G401 (cell line): ENCODE data around the gene UBR7. TPM values are rescaled to one million over a fixed set of nuclear protein-coding genes. Genes with fewer than 3 reads are reported as not detected.
"Not testable (repeated sequence)": the region's sequence is repeated elsewhere in the genome, so short reads cannot be mapped to it uniquely, and the experiment has no call there.

Experiments used
- DNase-seq: peaks from one replicate; pipeline ENCODE4 v3.0.0-alpha.2; 2015; ENCODE audit warnings: low spot score
- in situ Hi-C: cut with HindIII; loops from 2 replicates; pipeline ENCODE4 v1.10.0; 2016; ENCODE audit warnings: low sequenced_read_pairs, mixed read lengths
- total RNA-seq: library from RNA; depleted of rRNA; stranded (reverse); fragments of >200 nt; shearing (Covaris generic); gene quantifications from 2 replicates; pipeline ENCODE4 v1.2.3, GENCODE V29; 2014

Gene UBR7
- total RNA-seq, 1 experiment from 2014 or later = 31.4 TPM

- in situ Hi-C loops = no loop called here
- DNase-seq = no peak
Measured at GRCh38 chr14:93186466-93186865, 20.6 kb upstream of the UBR7 start.

GRCh38 chr14:93186956-93187355 is 20.1 kb upstream of the UBR7 start:
- in situ Hi-C loops = no loop called here

GRCh38 chr14:93195316-93195999 is 11.6 kb upstream of the UBR7 start:
- in situ Hi-C loops = no loop called here
- no peak for DNase-seq

More at GRCh38 chr14:93186956-93187355, 20.1 kb upstream of the UBR7 start:
- DNase-seq = no peak

GRCh38 chr14:93199031-93199430 is 8.0 kb upstream of the UBR7 start:
- in situ Hi-C loops = no loop called here
- no peak for DNase-seq

GRCh38 chr14:93200553-93200952 is 6.5 kb upstream of the UBR7 start:
- DNase-seq = no peak
- in situ Hi-C loops = no loop called here

- in situ Hi-C loops = no loop called here
- DNase-seq = no peak
Measured at GRCh38 chr14:93201155-93201704, 5.8 kb upstream of the UBR7 start.

GRCh38 chr14:93207468-93208308 is 632 bp downstream of the UBR7 start:
- in situ Hi-C loops = no loop called here
- DNase-seq = peak; percentile 56

GRCh38 chr14:93212432-93212831 is 5.4 kb downstream of the UBR7 start:
- DNase-seq = no peak
- in situ Hi-C loops = no loop called here

GRCh38 chr14:93214598-93214997 is 7.5 kb downstream of the UBR7 start:
- DNase-seq = no peak
- in situ Hi-C loops = no loop called here

GRCh38 chr14:93219103-93219726 is 12.2 kb downstream of the UBR7 start:
- in situ Hi-C loops = no loop called here
- peak; percentile 65 for DNase-seq

GRCh38 chr14:93220509-93220908 is 13.5 kb downstream of the UBR7 start:
- DNase-seq = no peak
- in situ Hi-C loops = no loop called here

GRCh38 chr14:93223565-93223964 is 16.5 kb downstream of the UBR7 start:
- in situ Hi-C loops = no loop called here
- DNase-seq = no peak

- in situ Hi-C loops = loop anchor here (5.0 kb wide), 1 partner anchor 34 kb away; no protein-coding TSS in a partner anchor
- no peak for DNase-seq
Measured at GRCh38 chr14:93228550-93228949, 21.5 kb downstream of the UBR7 start.

GRCh38 chr14:93230539-93230938 is 23.5 kb downstream of the UBR7 start:
- in situ Hi-C loops = no loop called here
- DNase-seq = no peak

GRCh38 chr14:93231129-93231979 is 24.3 kb downstream of the UBR7 start:
- in situ Hi-C loops = no loop called here
- peak; percentile 46 for DNase-seq

- DNase-seq = no peak
- in situ Hi-C loops = no loop called here
Measured at GRCh38 chr14:93232159-93232558, 25.1 kb downstream of the UBR7 start.

- in situ Hi-C loops, DNase-seq: not testable (repeated sequence)
Measured at GRCh38 chr14:93233078-93233477, 26.0 kb downstream of the UBR7 start.

- in situ Hi-C loops = no loop called here
- no peak for DNase-seq
Measured at GRCh38 chr14:93234798-93235197, 27.7 kb downstream of the UBR7 start.
